ENCODE results near the gene YARS1.

The YARS1 gene

DNA sequence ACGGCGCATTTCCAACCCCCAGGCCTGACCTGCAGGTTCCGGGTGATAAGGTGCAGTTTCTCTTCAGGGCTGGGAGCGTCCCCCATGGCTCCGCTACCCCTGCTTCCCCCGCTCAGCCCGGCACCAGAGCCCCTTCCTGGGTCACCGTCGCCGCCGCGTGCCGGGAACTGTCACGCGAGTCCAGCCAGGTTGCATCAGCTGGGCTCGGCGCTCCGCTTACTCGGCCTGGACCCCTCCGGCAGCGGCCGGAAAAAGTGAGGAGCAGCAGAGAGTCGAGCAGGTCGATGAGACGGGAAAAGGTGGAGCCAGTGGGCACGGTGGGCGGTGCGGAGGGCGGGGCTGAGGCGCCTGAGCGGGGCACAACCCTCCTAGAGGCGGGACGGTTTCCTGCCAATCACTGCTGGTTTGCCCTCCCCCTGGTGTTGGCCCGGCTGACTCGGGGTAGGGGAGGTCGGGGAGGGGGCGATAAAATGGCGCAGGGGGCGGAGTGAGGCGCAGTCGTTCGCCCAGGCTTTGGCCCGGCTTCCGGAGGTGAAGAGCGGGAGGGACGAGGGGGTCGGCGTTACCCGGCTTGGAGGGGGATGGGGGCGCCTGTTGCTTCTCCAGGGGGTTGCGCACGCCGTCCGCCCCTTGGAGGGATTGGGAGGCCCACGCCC is at the start of gene YARS1, which contains the start of gene S100PBP:
Gene YARS1 (minus strand): TSS at position 200 of the 656 bp plus-strand sequence. CDS start 114 bp downstream, at position 86.
Gene S100PBP (plus strand): TSS at position 495 of the 656 bp plus-strand sequence. CDS start 8,447 bp downstream, outside the sequence.
- H3K4me3 ChIP-seq (ENCODE audit: low read depth, low read length): peak within 1 kb of the TSS; percentile 99

DNA sequence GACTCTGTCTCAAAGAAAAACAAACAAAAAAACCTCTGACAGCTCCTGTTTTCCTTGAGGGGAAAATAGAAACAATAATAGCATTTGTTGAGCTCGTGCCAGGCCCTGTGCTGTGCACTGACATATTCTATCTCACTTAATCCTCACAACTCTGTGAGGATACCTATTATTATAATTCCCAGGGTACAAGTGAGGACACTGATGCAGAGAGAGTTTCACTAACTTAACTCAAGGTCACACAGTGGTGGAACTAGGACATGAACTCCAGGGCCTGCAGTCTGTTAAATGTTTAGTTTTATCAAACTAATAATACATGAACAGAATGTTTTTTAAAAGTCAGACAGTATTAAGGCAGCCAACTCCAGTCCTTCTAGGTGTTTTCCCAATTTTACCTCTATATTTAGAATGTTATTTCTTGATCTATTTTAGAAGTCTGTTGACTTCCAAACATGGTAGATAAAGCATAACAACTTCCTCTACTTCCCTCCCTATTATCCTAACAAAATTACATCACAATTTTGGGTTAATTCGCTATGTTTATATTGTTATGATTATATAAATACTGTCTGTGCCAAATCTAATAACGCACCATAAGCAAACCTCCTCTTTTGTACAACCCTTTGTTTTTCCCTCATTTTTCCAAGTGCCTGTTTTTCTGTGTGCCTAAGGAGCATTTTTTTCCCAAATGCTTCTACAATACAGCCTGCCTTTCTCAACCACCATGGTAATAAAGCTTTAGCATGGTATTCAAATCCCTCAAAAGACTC is 48.7 kb upstream of the YARS1 start:
- H3K4me3 ChIP-seq (ENCODE audit: low read depth, low read length): no peak overlapping the region

DNA sequence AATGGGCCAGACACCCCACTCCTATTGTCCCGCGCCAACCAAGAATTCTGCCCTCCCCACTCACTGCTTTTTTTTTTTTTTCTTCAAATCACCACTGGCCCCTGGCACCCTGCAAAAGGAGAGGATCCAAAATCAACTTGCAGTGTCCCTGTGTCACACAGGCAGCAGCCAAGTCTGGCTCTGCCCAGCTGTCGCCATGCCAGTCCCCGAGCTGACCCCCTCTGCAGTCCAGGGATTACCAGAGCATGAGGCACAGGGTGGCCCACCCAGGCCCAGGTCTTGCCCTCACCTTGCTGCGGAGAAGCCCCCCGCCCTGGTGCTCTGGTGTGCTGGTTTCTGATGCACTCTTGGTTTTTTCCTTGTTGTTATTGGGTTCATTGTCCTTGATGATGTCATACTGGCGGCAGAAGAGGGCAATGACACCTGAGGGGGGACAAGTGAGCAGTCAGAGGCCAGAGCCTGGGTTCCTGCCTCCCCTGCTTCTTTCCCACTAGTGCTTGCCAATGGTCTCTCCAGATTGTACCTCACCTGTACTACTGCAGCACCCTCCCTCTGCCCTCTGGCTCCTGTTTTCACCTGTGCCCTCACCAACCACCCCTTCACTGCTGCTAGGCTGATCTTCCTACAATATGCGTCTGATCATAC is 47.3 kb upstream of the YARS1 start:
- no peak overlapping the region for H3K4me3 ChIP-seq (ENCODE audit: low read depth, low read length)

DNA sequence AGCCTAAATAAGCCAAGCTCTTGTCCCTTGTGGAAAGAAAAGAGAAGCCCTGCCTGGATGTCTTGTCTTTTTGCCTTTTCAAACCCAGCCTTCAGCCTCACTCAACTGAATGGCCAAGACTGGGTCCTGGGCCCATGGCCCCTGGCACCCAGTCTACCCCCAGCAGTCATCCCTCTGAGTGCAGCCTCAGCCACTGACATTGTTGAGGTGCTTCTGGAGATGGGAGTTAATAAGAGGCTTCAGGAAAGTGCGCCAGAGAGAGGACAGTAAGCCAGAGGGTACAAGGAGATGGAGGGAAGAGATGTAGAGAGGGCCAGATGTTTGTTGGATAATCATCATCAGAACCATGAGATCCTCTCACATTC is 46.7 kb upstream of the YARS1 start:
- no peak overlapping the region for H3K4me3 ChIP-seq (ENCODE audit: low read depth, low read length)

DNA sequence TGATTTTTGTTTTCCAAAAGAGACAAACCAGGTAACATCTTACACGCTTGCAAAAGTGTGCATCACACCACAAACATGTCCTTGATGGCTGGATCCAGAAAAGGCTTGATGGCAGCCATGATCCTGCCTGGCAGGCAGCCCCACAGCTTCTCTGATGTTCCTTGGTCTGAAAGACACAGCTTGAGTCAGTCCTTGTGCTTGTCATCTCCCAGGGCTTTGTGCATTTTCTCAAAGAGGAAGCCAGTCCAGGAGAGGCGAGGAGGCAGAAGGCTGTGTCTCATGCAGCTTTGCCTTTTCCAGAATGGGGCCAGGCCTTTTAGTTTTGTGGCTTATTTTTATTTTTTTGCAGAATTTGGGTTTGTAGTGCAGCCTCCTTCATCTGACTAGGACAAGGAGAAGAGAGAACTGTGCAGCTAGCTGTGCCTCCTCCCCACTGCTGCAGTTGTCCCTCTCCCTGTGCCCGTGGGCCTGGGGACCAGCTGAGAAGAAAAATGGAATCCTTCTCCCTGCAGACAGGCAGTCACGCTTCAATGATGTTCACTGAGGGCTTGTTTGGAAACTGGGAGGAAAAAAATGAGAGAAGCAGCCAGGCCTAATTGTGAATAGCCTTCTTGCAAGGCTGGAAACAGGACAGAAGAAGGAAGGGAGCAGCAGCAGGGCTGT is 46.2 kb upstream of the YARS1 start:
- no peak overlapping the region for H3K4me3 ChIP-seq (ENCODE audit: low read depth, low read length)

DNA sequence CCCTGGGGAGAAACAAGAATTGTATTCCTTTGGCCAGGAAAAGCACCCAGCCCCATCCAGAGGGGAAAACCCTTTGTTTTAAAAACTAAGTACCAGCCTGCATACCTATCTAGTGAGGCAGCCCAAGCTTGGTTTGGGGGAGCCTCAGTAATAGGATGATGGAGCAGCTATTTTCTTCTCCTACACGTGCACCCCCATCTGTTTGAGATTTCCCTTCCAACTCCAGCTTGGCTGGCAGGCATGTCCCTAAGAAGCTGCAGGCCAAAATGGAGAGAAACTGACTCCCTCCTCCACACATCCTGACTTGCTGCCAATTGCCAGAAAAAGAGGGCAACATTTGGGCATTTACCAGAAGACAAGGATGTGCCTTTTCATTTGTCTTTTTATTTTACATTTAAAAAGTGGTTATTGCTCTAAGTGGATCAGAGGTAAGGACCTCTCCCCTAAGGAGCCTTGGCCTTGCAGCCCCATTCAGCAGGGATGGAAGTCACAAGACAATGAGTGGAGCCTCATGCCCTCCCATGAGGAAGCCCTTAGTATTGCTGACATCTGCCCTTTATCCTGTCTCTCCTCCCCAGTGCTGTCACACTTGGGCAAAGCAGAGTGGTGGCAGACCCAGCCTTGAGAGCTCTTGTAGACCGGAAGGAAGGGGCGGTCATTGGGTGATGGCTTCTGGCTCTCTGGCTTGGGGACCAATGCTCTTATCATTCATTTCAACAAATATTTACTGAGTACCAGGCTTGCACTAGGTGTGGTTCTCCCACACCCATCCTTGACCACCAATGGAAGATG is 44.9 kb upstream of the YARS1 start:
- no peak overlapping the region for H3K4me3 ChIP-seq (ENCODE audit: low read depth, low read length)

DNA sequence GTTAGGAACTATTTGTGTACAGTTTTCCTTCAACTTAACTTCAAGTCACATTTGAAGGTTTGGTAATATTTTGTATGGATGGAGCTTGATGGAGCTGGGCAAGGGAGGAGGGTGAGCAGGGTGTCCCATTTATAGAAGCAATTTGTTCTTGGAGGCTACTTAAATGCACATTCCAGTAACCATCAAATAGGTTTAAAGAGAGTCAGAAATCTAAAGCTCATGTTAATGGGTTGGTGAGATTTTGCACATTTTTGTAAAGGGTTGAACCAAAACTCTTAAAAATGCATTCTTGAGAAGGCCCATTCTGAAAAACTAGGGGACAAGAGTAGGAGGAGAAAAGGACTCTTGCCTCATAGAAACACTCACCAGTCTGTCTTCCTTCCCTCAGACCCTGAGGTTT is 43.4 kb upstream of the YARS1 start:
- H3K4me3 ChIP-seq (ENCODE audit: low read depth, low read length): no peak overlapping the region

DNA sequence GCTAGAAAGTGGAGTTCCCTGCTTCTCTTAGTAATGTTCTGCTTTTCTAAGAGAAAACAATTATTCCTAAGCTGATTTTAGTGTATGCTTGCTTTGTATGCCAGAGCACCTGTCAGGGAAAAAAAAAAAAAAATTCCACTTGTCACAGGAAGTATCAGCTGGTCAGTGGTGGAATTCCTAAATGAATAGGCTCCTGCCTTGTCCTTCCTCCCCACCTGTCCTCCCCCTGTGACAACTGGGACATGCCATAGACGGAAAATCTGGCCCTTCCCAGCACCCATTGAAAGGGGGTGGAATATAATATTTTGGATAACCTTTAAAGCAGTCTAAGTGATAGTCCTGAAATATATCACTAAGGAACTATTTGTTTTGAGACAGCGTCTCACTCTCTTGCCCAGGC is 42.8 kb upstream of the YARS1 start:
- no peak overlapping the region for H3K4me3 ChIP-seq (ENCODE audit: low read depth, low read length)

DNA sequence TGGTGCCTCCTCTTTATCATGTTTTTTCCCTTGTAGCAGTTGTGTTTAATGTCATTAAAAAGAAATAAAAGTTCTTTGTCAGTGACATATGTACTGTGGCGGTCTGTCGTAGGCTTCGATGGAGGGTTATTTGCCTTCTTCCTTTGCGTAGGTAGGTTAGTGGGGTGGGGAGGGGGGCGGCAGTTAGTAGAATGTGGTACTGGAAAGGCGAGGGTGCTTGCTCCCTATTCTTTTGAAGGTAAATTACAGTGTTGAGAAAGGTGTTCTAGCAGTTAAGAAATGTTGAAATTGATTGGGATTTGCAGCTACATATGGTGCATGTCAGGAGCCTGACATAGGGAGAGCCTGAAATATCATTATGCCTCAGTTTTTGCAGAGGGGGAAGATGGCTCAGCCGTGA is 41.6 kb upstream of the YARS1 start:
- H3K4me3 ChIP-seq (ENCODE audit: low read depth, low read length): no peak overlapping the region

DNA sequence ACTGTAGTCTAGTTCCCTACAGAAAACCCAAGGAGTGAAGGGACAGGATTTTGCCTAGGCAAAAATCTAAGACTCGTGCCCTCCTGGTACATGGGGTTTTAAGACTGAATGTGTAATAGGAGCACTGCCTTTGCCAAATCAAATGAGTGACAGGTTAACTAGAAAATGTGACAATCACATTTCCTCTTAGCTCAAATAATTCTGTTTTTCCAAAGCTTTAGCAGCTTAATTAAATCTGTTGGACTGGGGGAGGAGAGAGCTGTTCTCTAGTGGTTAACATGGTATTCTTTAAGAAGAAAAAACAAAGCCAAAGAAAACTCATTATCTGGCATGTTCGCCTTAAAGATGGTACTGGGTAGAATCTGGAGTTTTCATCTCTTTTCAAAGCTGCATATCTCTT is 41.0 kb upstream of the YARS1 start:
- no peak overlapping the region for H3K4me3 ChIP-seq (ENCODE audit: low read depth, low read length)

DNA sequence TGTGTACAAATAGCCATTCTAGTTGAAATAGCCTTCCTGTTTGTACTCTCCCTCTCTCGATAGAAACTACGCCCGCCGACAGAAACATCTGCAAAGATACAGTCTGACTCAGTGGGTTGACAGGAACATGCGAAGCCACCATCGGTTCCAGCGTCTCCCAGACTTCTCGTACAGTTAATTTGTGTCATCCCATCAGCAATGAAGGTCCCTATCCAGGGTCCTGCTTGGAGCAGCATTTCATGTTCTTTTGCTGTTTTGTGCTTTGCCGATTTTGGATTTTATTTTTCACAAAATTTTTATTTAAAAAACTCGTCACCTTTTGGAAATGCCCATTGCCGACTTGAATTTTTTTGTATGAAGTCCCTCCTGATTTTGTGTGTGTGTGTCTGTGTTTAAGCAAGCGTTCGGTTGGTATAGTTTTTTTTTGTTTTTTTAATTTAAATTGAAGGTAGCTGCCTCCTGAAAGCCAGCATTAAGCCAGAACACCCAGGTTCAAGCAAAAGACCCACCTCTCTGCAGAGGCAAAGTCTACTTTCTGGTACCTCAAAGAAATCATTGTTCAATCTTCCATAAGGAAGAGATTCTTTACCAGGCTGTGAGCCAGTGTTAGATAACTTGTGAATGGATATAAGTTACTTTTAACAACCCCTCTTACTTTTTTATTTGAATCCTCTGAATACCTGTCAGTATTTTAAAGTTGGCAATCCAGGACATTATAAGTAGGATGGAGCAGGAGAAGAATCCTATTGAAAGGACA is 38.9 kb upstream of the YARS1 start:
- H3K4me3 ChIP-seq (ENCODE audit: low read depth, low read length): no peak overlapping the region

DNA sequence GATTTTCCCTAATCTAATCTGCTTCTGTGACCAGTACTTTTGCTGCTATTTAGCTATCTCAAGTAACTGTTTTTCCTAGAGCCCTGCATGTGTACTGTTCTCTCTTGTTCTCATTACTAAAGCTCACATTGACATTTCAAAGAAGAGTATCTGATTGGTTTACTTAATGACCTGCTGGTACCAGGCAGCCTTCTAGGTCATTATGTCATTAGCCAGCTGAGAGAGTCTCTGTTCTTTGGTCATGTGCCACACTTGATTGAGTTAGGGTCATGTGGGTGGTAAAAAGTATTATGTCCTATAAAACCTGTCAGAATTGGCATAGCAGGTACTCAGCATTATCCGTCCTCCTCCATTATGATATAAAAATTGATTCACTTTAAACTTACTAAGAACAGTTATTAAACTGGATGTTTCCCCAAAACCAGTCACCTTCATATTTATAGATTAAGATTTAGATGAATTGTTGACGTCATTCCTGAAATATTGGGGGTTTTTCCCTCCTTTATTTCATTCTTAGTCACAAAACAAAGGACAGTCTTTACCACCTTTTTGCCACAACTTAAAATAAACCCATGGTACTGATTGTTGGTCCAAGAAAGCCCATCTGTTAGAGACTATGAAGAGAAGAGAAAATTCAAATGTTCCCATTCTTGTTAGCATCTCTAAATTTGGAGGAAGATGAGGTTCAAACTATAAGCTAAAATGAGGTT is 31.4 kb upstream of the YARS1 start:
- no peak overlapping the region for H3K4me3 ChIP-seq (ENCODE audit: low read depth, low read length)

DNA sequence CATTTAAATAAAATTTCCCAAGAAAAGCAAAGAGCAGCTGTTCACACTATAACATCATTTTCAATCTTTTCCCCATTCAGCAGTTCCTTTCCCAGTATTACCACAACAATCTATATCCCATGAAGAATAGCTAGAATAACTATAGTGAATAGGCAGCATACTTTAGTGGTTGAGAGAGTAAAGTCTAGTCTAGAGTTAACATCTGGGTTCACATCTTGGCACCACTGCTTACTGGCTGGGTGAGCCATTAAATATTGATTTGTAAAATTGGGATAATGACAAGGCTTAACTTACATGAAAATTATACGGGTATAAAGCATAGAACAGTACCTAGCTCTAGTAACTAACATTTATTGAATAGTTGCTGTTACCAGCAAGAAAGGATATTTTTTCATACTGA is 14.7 kb upstream of the YARS1 start:
- no peak overlapping the region for H3K4me3 ChIP-seq (ENCODE audit: low read depth, low read length)

DNA sequence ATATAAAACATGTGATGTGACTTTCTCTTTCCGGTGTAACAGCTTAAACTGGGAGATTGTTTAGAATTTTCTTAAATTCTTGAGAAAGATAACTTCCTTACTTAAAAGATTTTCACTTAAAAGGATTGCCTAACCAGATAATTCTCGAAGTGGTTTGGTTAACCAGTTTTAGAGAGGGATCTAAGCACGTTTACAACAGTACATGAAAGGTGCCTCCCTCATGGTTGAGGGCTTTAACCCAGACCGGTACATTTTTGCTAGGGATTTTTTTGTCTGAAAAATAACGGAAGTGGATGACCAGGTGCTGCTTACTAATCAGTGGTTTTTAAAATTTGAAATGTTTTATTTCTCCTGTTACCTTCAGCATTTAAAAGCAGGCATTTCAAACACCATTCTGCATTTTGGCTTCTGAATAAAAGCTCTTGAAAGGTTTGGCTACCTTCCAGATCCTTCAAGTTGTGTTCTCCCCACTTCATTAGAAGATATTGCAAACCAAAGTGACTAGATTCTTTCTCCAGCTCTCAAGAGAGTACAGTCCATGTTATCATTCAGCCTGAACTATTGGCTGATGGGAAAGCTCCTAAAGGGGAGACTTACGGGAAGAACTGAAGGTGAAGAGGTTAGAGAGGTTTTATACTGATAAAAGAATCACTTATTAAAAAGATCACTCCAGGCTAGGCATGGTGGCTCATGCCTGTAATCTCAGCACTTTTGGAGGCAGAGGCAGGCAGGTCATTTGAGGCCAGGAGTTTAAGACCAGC is 13.1 kb upstream of the YARS1 start:
- H3K4me3 ChIP-seq (ENCODE audit: low read depth, low read length): no peak overlapping the region

DNA sequence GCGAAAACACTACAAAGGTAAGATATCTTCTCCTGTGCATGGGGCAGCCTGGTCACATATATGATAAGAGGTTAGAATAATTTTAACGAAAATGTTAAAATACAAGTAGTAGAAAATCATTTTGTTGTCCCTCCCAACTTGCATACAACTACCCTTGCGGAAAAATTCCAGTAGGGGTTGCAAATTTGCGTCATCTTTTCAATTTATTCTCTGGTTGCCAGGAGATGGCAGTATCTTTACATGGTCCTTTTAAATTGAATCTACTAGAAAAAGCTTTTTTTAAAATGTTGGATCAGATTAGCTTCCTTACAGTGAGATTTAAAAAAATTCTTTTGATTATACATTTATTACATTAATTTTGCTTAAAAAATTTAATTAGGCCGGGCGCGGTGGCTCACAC is 11.2 kb upstream of the YARS1 start:
- H3K4me3 ChIP-seq (ENCODE audit: low read depth, low read length): no peak overlapping the region

DNA sequence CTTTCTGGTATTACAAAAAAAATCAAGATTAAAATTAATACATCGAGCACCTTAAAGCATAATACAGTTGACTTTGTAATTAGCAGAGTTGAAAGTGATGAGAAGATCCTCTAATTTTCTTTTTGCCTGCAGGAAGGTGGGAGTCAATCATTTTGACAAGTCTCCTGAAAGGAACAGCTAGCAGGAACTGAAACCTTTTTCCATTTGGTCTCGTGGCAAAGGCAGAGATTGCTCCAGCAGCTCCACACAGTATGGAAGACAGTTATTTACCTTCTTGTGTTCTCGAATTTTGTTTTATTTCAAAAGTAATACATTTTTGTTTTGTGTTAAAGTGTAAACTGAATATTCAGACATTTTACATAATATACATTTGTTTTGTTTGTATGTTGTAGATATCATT is 8.0 kb upstream of the YARS1 start:
- no peak overlapping the region for H3K4me3 ChIP-seq (ENCODE audit: low read depth, low read length)

DNA sequence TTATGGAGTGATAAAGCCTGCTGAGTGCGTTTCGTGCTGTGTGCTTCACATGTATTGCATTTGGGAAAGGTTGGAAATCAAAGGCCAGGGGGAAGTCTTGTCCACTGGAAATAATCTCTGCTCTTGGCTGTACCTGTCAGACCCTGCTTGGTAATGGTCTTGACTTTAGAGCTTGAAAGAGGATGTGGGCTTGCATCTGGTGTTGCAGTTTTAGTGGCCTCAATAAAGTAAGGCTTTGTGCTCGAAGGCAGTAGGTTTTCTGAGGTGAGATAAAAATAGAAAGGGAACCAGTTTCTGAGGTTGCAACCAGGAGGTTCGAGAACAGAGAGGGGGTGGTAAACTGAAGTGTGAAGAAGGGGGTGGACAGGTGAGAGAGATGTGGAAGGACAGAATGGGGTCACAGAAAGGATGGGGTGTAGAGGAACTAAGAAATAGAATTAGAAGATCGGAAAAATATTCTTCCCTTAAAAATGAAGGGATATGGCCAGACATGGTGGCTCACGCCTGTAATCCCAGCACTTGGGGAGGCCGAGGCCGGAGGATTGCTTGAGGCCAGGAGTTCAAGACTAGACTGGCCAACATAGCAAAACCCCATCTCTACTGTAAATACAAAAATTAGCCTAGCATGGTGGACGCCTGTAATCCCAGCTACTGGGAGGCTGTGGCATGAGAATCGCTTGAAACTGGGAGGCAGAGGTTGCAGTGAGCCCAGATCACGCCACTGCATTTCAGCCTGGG is 1.8 kb upstream of the YARS1 start:
- H3K4me3 ChIP-seq (ENCODE audit: low read depth, low read length): peak overlapping the region; percentile 88
